H1 (cell line): ENCODE results near the gene HIC2. TPM values are rescaled to one million over a fixed set of nuclear protein-coding genes. Genes with fewer than 3 reads are reported as not detected.
"Not testable (repeated sequence)": the region's sequence is repeated elsewhere in the genome, so short reads cannot be mapped to it uniquely, and the experiment has no call there.

ENCODE experiments used
- CTCF ChIA-PET: fragments of 300-600 bp; sonication (Branson Sonifier 250); formaldehyde crosslinking; loops from one replicate; lab custom pipeline; 2021; ENCODE audit not compliant: partially characterized antibody; lab: Charles Lee
- POLR2A ChIA-PET: fragments of 300-600 bp; sonication (Branson Sonifier 250); formaldehyde crosslinking; loops from one replicate; lab custom pipeline; 2021; ENCODE audit warnings: inconsistent platforms; ENCODE audit not compliant: partially characterized antibody; lab: Charles Lee
- DNase-seq, 2 experiments: peaks; one replicate each; pipeline versions ENCODE4 v3.0.0 to v3.0.0-alpha.2; 2010 to 2022; ENCODE audit warnings: low spot score in 2 of 2, low read depth in 1 of 2, mixed read lengths in 1 of 2
- FAIRE-seq: peaks from 2 replicates; lab custom pipeline; 2011; peaks lifted over from hg19 to GRCh38; lab: Jason Lieb, UNC
- H2AFZ ChIP-seq: 2 replicates; pipeline ENCODE4 v1.8.1; 2012; ENCODE audit warnings: low read length, inconsistent platforms
- H2AK5ac ChIP-seq: 2 replicates; pipeline ENCODE4 v1.6.1; 2013; ENCODE audit warnings: low read depth, low read length
- H2BK120ac ChIP-seq: replicated peaks from 2 replicates; pipeline ENCODE3; 2013; ENCODE audit warnings: low read depth, low read length, inconsistent platforms
- H2BK12ac ChIP-seq: 2 replicates; pipeline ENCODE4 v1.6.1; 2013; ENCODE audit warnings: low read depth, low read length
- H2BK15ac ChIP-seq: 2 replicates; pipeline ENCODE4 v1.6.1; 2013; ENCODE audit warnings: low read length
- H2BK20ac ChIP-seq: 2 replicates; pipeline ENCODE4 v1.6.1; 2013; ENCODE audit warnings: low read length
- H2BK5ac ChIP-seq: 2 replicates; pipeline ENCODE4 v1.6.1; 2013; ENCODE audit warnings: low read depth, low read length
- H3K14ac ChIP-seq: 2 replicates; pipeline ENCODE4 v1.6.1; 2013; ENCODE audit warnings: inconsistent platforms; ENCODE audit not compliant: insufficient read length
- H3K18ac ChIP-seq: 2 replicates; pipeline ENCODE4 v1.6.1; 2013; ENCODE audit warnings: low read length; ENCODE audit errors: extremely low read depth
- H3K23ac ChIP-seq: 2 replicates; pipeline ENCODE4 v1.6.1; 2013; ENCODE audit warnings: inconsistent platforms; ENCODE audit not compliant: insufficient read length
- H3K23me2 ChIP-seq: 2 replicates; pipeline ENCODE4 v1.6.1; 2013; ENCODE audit warnings: low read depth, low read length
- H3K27ac ChIP-seq: 2 replicates; pipeline ENCODE4 v1.6.1; 2011; ENCODE audit warnings: low read depth, low read length, inconsistent platforms
- H3K27me3 ChIP-seq, 4 experiments: replicated peaks in 1 of 4; 1 replicate in 1 of 4; 2 replicates in 3 of 4; pipeline versions ENCODE4 v1.6.1 to v1.8.1; 2011 to 2013; ENCODE audit warnings: low read length in 3 of 4, mild to moderate bottlenecking in 3 of 4, inconsistent platforms in 2 of 4, mixed read lengths in 2 of 4, moderate library complexity in 1 of 4; ENCODE audit not compliant: control insufficient read depth in 3 of 4, insufficient read depth in 3 of 4; ENCODE audit errors: extremely low read depth in 1 of 4
- H3K36me3 ChIP-seq, 4 experiments: 2 replicates each; pipeline versions ENCODE4 v1.6.1 to v1.8.1; 2011 to 2013; ENCODE audit warnings: mild to moderate bottlenecking in 4 of 4, low read length in 3 of 4, moderate library complexity in 2 of 4, control low read depth in 1 of 4, inconsistent platforms in 1 of 4; ENCODE audit not compliant: insufficient read depth in 4 of 4, control insufficient read depth in 2 of 4
- H3K4ac ChIP-seq: replicated peaks from 2 replicates; pipeline ENCODE3; 2013; ENCODE audit warnings: low read length, low read depth, mixed read lengths, inconsistent platforms; ENCODE audit not compliant: insufficient read length
- H3K4me1 ChIP-seq, 4 experiments: replicated peaks in 1 of 4; 1 replicate in 1 of 4; 2 replicates in 3 of 4; pipeline versions ENCODE4 v1.6.1 to v1.8.1; 2011 to 2013; ENCODE audit warnings: low read length in 3 of 4, inconsistent platforms in 2 of 4, mixed read lengths in 1 of 4; ENCODE audit not compliant: insufficient read depth in 4 of 4, control insufficient read depth in 3 of 4
- H3K4me2 ChIP-seq, 2 experiments: 2 replicates each; pipeline versions ENCODE4 v1.6.1 to v1.8.1; 2011 to 2013; ENCODE audit warnings: low read depth in 2 of 2, low read length in 2 of 2, control low read depth in 1 of 2, inconsistent platforms in 1 of 2, mild to moderate bottlenecking in 1 of 2; ENCODE audit not compliant: insufficient read depth in 1 of 2
- H3K4me3 ChIP-seq, 4 experiments: fragments of 200-600, 300-600 bp in 1 of 4; sonication (generic), shearing (Covaris generic), sonication (Bioruptor Twin) in 1 of 4; 2 replicates each; pipeline versions ENCODE4 v1.5.1 to v1.8.1; 2011 to 2016; ENCODE audit warnings: low read length in 4 of 4, low read depth in 3 of 4, control low read depth in 2 of 4, inconsistent platforms in 2 of 4, mild to moderate bottlenecking in 2 of 4, mixed read lengths in 1 of 4, moderate library complexity in 1 of 4; ENCODE audit not compliant: insufficient read depth in 2 of 4; ENCODE audit errors: extremely low read depth in 1 of 4
- H3K56ac ChIP-seq: replicated peaks from 2 replicates; pipeline ENCODE3; 2013; ENCODE audit warnings: low read depth, mild to moderate bottlenecking, mixed read lengths, low read length, inconsistent platforms; ENCODE audit not compliant: insufficient read length
- H3K79me1 ChIP-seq: 2 replicates; pipeline ENCODE4 v1.6.1; 2013; ENCODE audit warnings: low read depth, low read length, control low read depth
- H3K79me2 ChIP-seq, 2 experiments: 2 replicates each; pipeline versions ENCODE4 v1.6.1 to v1.8.1; 2012 to 2013; ENCODE audit warnings: low read length in 2 of 2, mild to moderate bottlenecking in 2 of 2, inconsistent platforms in 1 of 2; ENCODE audit not compliant: insufficient read depth in 2 of 2, control insufficient read depth in 1 of 2
- H3K9ac ChIP-seq, 4 experiments: replicated peaks in 1 of 4; 1 replicate in 1 of 4; 2 replicates in 3 of 4; pipeline versions ENCODE4 v1.6.1 to v1.8.1; 2011 to 2013; ENCODE audit warnings: low read depth in 3 of 4, low read length in 3 of 4, control low read depth in 2 of 4, mild to moderate bottlenecking in 2 of 4, moderate library complexity in 2 of 4, inconsistent platforms in 1 of 4; ENCODE audit errors: extremely low read depth in 1 of 4
- H3K9me3 ChIP-seq, 2 experiments: 2 replicates each; pipeline versions ENCODE4 v1.6.1 to v1.8.1; 2012 to 2013; ENCODE audit warnings: mild to moderate bottlenecking in 2 of 2, moderate library complexity in 2 of 2, control low read depth in 1 of 2, inconsistent platforms in 1 of 2, low read depth in 1 of 2, low read length in 1 of 2, mixed read lengths in 1 of 2; ENCODE audit not compliant: insufficient read depth in 2 of 2
- H4K20me1 ChIP-seq, 2 experiments: replicated peaks in 1 of 2; 2 replicates each; pipeline versions ENCODE3 to v1.8.1; 2011 to 2013; ENCODE audit warnings: inconsistent platforms in 2 of 2, low read length in 2 of 2, mild to moderate bottlenecking in 1 of 2; ENCODE audit not compliant: insufficient read depth in 2 of 2, control insufficient read depth in 1 of 2
- H4K5ac ChIP-seq: 2 replicates; pipeline ENCODE4 v1.6.1; 2013; ENCODE audit warnings: low read length, low read depth, mixed read lengths, inconsistent platforms; ENCODE audit not compliant: insufficient read length
- H4K8ac ChIP-seq: 2 replicates; pipeline ENCODE4 v1.8.0; 2013; ENCODE audit warnings: mild to moderate bottlenecking, moderate library complexity, low read length, inconsistent platforms; ENCODE audit not compliant: insufficient read depth; ENCODE audit errors: extremely low read depth
- H4K91ac ChIP-seq: replicated peaks from 2 replicates; pipeline ENCODE3; 2013; ENCODE audit warnings: low read length, mixed read lengths, inconsistent platforms; ENCODE audit not compliant: insufficient read length
- WGBS, 2 experiments: shearing (Covaris generic) in 1 of 2; methylation state at CpG; one replicate each; pipeline versions ENCODE4 v1.1.6 to v1.1.7; 2013 to 2015; ENCODE audit warnings: low lambda C conversion rate in 2 of 2, mixed read lengths in 2 of 2, inconsistent platforms in 1 of 2, low coverage in 1 of 2, missing lambda C conversion rate in 1 of 2; ENCODE audit not compliant: insufficient replicate concordance in 2 of 2, insufficient coverage in 1 of 2, insufficient read length in 1 of 2; ENCODE audit errors: extremely low coverage in 1 of 2, missing lambda C conversion rate in 1 of 2; 5-methylcytosine and 5-hydroxymethylcytosine counted together
- polyA plus RNA-seq, 7 experiments: library from polyadenylated mRNA; depleted of rRNA in 3 of 7; stranded (reverse) in 5 of 7; unstranded in 2 of 7; fragments of >200 nt in 5 of 7; fragments of 200-250 nt in 2 of 7; gene quantifications; 1 replicate in 5 of 7; 2 replicates in 1 of 7; 4 replicates in 1 of 7; pipeline versions ENCODE4 v1.2.1 to v1.2.3, GENCODE V29; 2011 to 2013; ENCODE audit warnings: missing spikeins in 2 of 7, mixed read lengths in 2 of 7
- total RNA-seq: library from RNA; stranded (reverse); fragmentation: NEBNext Ultra II Directional; extraction: Animal tissue kit (Norgen Biotek cat#: 25700); gene quantifications from 2 replicates; pipeline ENCODE4 v1.2.1, GENCODE V29; 2021

The HIC2 gene
- total and polyA plus RNA-seq, 2 of the 8 experiments (the other 6 are each of a cell fraction or from before 2014, with no cell fraction given), result 8.0 to 21.9 TPM

- H3K79me2 ChIP-seq, H3K79me1 ChIP-seq, H2BK12ac ChIP-seq, H4K91ac ChIP-seq, POLR2A ChIA-PET, H2BK15ac ChIP-seq, H3K9me3 ChIP-seq, H3K18ac ChIP-seq, FAIRE-seq, H3K27me3 ChIP-seq, H3K14ac ChIP-seq, H2BK20ac ChIP-seq, H3K23ac ChIP-seq, H4K5ac ChIP-seq, H4K20me1 ChIP-seq, H3K27ac ChIP-seq, H3K9ac ChIP-seq, CTCF ChIA-PET, H3K4me2 ChIP-seq, H3K23me2 ChIP-seq, H2AFZ ChIP-seq, H3K4me3 ChIP-seq, H2AK5ac ChIP-seq, H2BK120ac ChIP-seq, H3K4ac ChIP-seq, H4K8ac ChIP-seq, H3K56ac ChIP-seq, H2BK5ac ChIP-seq: not testable (repeated sequence)
- WGBS, 2 experiments, result 86% methylated on average over 2 of the region's 6 CpGs; no CpG with 5 or more reads in 1 of the 2 experiments
- peaks cover 0 to 14% (median 0%) of the 10 kb centered on the region in 4 experiments; a peak in 3 of 8 replicates for H3K36me3 ChIP-seq
- DNase-seq, result peak in 1 of 2 experiments; percentile 45
- peaks cover 3 to 13% (median 7%) of the 10 kb centered on the region in 4 experiments for H3K4me1 ChIP-seq
These were observed 24.0 kb downstream of the HIC2 start for GRCh38 chr22:21441170-21441569.

- CTCF ChIA-PET, H3K14ac ChIP-seq, FAIRE-seq, H2BK20ac ChIP-seq, H3K79me2 ChIP-seq, H4K91ac ChIP-seq, H3K4me2 ChIP-seq, H3K56ac ChIP-seq, H2BK15ac ChIP-seq, H3K9ac ChIP-seq, H3K4ac ChIP-seq, H3K9me3 ChIP-seq, H2BK12ac ChIP-seq, DNase-seq, H3K23me2 ChIP-seq, H3K23ac ChIP-seq, H3K4me3 ChIP-seq, POLR2A ChIA-PET, H3K18ac ChIP-seq, H3K27me3 ChIP-seq, H2BK5ac ChIP-seq, H3K27ac ChIP-seq, H4K8ac ChIP-seq, H2BK120ac ChIP-seq, H2AFZ ChIP-seq, H4K5ac ChIP-seq, H2AK5ac ChIP-seq: not testable (repeated sequence)
- peaks cover 2 to 16% of the 10 kb centered on the region in 2 experiments for H4K20me1 ChIP-seq
- WGBS, 2 experiments, result no CpG with 5 or more reads among the region's 9 CpGs
- peaks cover 0 to 21% (median 3%) of the 10 kb centered on the region in 4 experiments; a peak in 5 of 8 replicates for H3K36me3 ChIP-seq
- H3K79me1 ChIP-seq, result peaks cover 11% of the 10 kb centered on the region
- peaks cover 3 to 13% (median 7%) of the 10 kb centered on the region in 4 experiments for H3K4me1 ChIP-seq
These were observed 25.0 kb downstream of the HIC2 start for GRCh38 chr22:21442123-21442522.
